GM21423 (cell line): ENCODE results near the gene GRID1.

Source experiments
- ATAC-seq: cut with Tn5 transposase; IDR thresholded peaks from one replicate; pipeline ENCODE4 v1.9.1; 2021; ENCODE audit warnings: mild to moderate bottlenecking, moderate library complexity; ENCODE audit not compliant: unreplicated experiment

Gene GRID1

GRCh38 chr10:86023931-86024280 lies 342.7 kb downstream of the GRID1 start:
- ATAC-seq, result no peak

- ATAC-seq, result no peak
These were observed 343.3 kb downstream of the GRID1 start for GRCh38 chr10:86023336-86023735.

- no peak for ATAC-seq
These were observed 343.7 kb downstream of the GRID1 start for GRCh38 chr10:86022906-86023305.

GRCh38 chr10:86020134-86020533 lies 346.5 kb downstream of the GRID1 start:
- no peak for ATAC-seq

GRCh38 chr10:86019141-86019540 lies 347.5 kb downstream of the GRID1 start:
- ATAC-seq, result no peak

GRCh38 chr10:86018735-86019058 lies 347.9 kb downstream of the GRID1 start:
- no peak for ATAC-seq

- ATAC-seq, result peak; percentile 63
These were observed 348.5 kb downstream of the GRID1 start for GRCh38 chr10:86017841-86018734.

GRCh38 chr10:86013568-86013967 lies 353.0 kb downstream of the GRID1 start:
- ATAC-seq, result no peak

GRCh38 chr10:86007171-86007570 lies 359.4 kb downstream of the GRID1 start:
- ATAC-seq, result no peak

GRCh38 chr10:86004337-86004736 lies 362.3 kb downstream of the GRID1 start:
- no peak for ATAC-seq

- no peak for ATAC-seq
These were observed 363.4 kb downstream of the GRID1 start for GRCh38 chr10:86003201-86003621.

- no peak for ATAC-seq
These were observed 365.1 kb downstream of the GRID1 start for GRCh38 chr10:86001521-86001920.

GRCh38 chr10:85997544-85997943 lies 369.1 kb downstream of the GRID1 start:
- ATAC-seq, result no peak

GRCh38 chr10:85995791-85996190 lies 370.8 kb downstream of the GRID1 start:
- no peak for ATAC-seq

- ATAC-seq, result no peak
These were observed 372.6 kb downstream of the GRID1 start for GRCh38 chr10:85993840-85994507.

GRCh38 chr10:85993140-85993539 lies 373.5 kb downstream of the GRID1 start:
- no peak for ATAC-seq

- no peak for ATAC-seq
These were observed 374.3 kb downstream of the GRID1 start for GRCh38 chr10:85992324-85992723.

- no peak for ATAC-seq
These were observed 379.8 kb downstream of the GRID1 start for GRCh38 chr10:85986777-85987176.

- no peak for ATAC-seq
These were observed 383.5 kb downstream of the GRID1 start for GRCh38 chr10:85983051-85983450.

- no peak for ATAC-seq
These were observed 387.0 kb downstream of the GRID1 start for GRCh38 chr10:85979598-85979997.

GRCh38 chr10:85978566-85979358 lies 387.8 kb downstream of the GRID1 start:
- no peak for ATAC-seq

GRCh38 chr10:85977642-85978041 lies 389.0 kb downstream of the GRID1 start:
- ATAC-seq, result no peak
